Measurements from ENCODE around the gene PI4KA. TPM values are rescaled to one million over a fixed set of nuclear protein-coding genes. Genes with fewer than 3 reads are reported as not detected.
A peak's percentile ranks its signal among the peaks of the same experiment; 100 is the strongest.

Gene PI4KA
- total and polyA plus RNA-seq, 3 experiments from 2014 or later: 64.9 to 65.8 (median 65.5) TPM

- POLR2A ChIA-PET: no interaction called here
Observed at GRCh38 chr22:20787223-20787622, 71.4 kb downstream of the PI4KA start.

GRCh38 chr22:20786536-20786979 lies 72.1 kb downstream of the PI4KA start:
- H3K9me3 ChIP-seq (ENCODE audit: low read length): no peaks in the 10 kb centered on the region
- ChIA-PET POLR2A (no interaction called here), CTCF (interaction anchor here (0.7 kb wide), 1 partner anchor 369 kb away, joined by 3 read pairs; no protein-coding TSS in a partner anchor)
- no peaks in the 10 kb centered on the region for H3K27me3 Mint-ChIP-seq
- H3K4me1 ChIP-seq (ENCODE audit: insufficient read depth, low read length): no peaks in the 10 kb centered on the region
- no peaks in the 10 kb centered on the region for H3K9me3 Mint-ChIP-seq
- H3K4me3 Mint-ChIP-seq: no peak overlapping the region
- peaks cover 0 to 68% (median 11%) of the 10 kb centered on the region in 3 donors for H3K36me3 Mint-ChIP-seq
- H3K4me1 Mint-ChIP-seq: peaks cover 0 to 6% (median 0%) of the 10 kb centered on the region in 3 donors
- H3K27ac ChIP-seq (ENCODE audit: low read depth, low read length): no peak overlapping the region
- H3K27me3 ChIP-seq (ENCODE audit: insufficient read depth, low read length, poor library complexity, severe bottlenecking): no peaks in the 10 kb centered on the region
- H3K4me3 ChIP-seq (ENCODE audit: low read length): no peak overlapping the region
- H3K27ac Mint-ChIP-seq: peak overlapping the region in 1 of 8 donors; percentile 11
- H3K36me3 ChIP-seq (ENCODE audit: insufficient read depth, low read length): peaks cover 32% of the 10 kb centered on the region
- no peak for DNase-seq

More at GRCh38 chr22:20787223-20787622, 71.4 kb downstream of the PI4KA start:
- DNase-seq: no peak
- Histone ChIP-seq H3K4me3 (ENCODE audit: low read length) (no peak overlapping the region), H3K9me3 (ENCODE audit: low read length) (no peaks in the 10 kb centered on the region), H3K36me3 (ENCODE audit: insufficient read depth, low read length) (peaks cover 26% of the 10 kb centered on the region), H3K27me3 (ENCODE audit: insufficient read depth, low read length, poor library complexity, severe bottlenecking) (no peaks in the 10 kb centered on the region), H3K27ac (ENCODE audit: low read depth, low read length) (no peak overlapping the region), H3K4me1 (ENCODE audit: insufficient read depth, low read length) (no peaks in the 10 kb centered on the region)
- peaks cover 0 to 6% (median under 1%) of the 10 kb centered on the region in 3 donors for H3K4me1 Mint-ChIP-seq
- H3K4me3 Mint-ChIP-seq: no peak overlapping the region
- no peaks in the 10 kb centered on the region for H3K27me3 Mint-ChIP-seq
- H3K36me3 Mint-ChIP-seq: peaks cover 0 to 66% (median 13%) of the 10 kb centered on the region in 3 donors
- CTCF ChIA-PET: no interaction called here
- H3K9me3 Mint-ChIP-seq: no peaks in the 10 kb centered on the region
- peak overlapping the region in 1 of 8 donors; percentile 11 for H3K27ac Mint-ChIP-seq

- H3K4me1 Mint-ChIP-seq: peaks cover 0 to 6% (median 0%) of the 10 kb centered on the region in 3 donors
- H3K36me3 Mint-ChIP-seq: peaks cover 0 to 66% (median 11%) of the 10 kb centered on the region in 3 donors
- peaks cover 34% of the 10 kb centered on the region for H3K36me3 ChIP-seq (ENCODE audit: insufficient read depth, low read length)
- no peak overlapping the region for H3K4me3 ChIP-seq (ENCODE audit: low read length)
- H3K27me3 Mint-ChIP-seq: no peaks in the 10 kb centered on the region
- no peak overlapping the region for H3K27ac ChIP-seq (ENCODE audit: low read depth, low read length)
- ChIA-PET POLR2A (no interaction called here), CTCF (interaction anchor here (0.7 to 4.0 kb wide), 2 partner anchors 9 to 368 kb away, joined by 3 to 18 read pairs; no protein-coding TSS in a partner anchor)
- no peak overlapping the region for H3K4me3 Mint-ChIP-seq
- no peak for DNase-seq
- H3K27me3 ChIP-seq (ENCODE audit: insufficient read depth, low read length, poor library complexity, severe bottlenecking): no peaks in the 10 kb centered on the region
- H3K9me3 ChIP-seq (ENCODE audit: low read length): no peaks in the 10 kb centered on the region
- no peaks in the 10 kb centered on the region for H3K9me3 Mint-ChIP-seq
- no peaks in the 10 kb centered on the region for H3K4me1 ChIP-seq (ENCODE audit: insufficient read depth, low read length)
- peak overlapping the region in 1 of 8 donors; percentile 11 for H3K27ac Mint-ChIP-seq
Observed at GRCh38 chr22:20786048-20786447, 72.6 kb downstream of the PI4KA start.

DNA sequence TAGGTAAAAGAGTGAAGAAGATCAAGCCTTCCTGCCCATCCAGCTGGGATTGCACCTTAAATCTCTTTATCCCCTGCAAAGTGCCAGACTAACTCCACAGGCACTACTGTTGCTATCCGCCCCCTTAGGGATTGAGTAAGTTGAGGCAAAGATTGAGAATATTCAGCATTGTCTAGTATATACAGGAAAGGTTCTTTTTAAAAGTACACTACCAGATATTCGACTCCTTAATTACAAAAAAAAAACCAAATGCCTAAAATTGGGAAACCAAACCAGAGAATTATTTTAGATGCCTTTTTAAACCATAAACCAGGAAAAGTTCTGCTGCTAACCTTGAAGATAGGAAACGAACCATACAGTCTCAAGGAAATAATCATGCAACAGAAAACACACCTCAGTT lies 73.2 kb downstream of the PI4KA start:
- Histone ChIP-seq H3K9me3 (ENCODE audit: low read length) (no peaks in the 10 kb centered on the region), H3K4me3 (ENCODE audit: low read length) (no peak overlapping the region), H3K27me3 (ENCODE audit: insufficient read depth, low read length, poor library complexity, severe bottlenecking) (no peaks in the 10 kb centered on the region), H3K4me1 (ENCODE audit: insufficient read depth, low read length) (no peaks in the 10 kb centered on the region), H3K27ac (ENCODE audit: low read depth, low read length) (no peak overlapping the region), H3K36me3 (ENCODE audit: insufficient read depth, low read length) (peaks cover 34% of the 10 kb centered on the region)
- no peak overlapping the region for H3K4me3 Mint-ChIP-seq
- H3K9me3 Mint-ChIP-seq: no peaks in the 10 kb centered on the region
- H3K4me1 Mint-ChIP-seq: peaks cover 0 to 6% (median 0%) of the 10 kb centered on the region in 3 donors
- ChIA-PET POLR2A (no interaction called here), CTCF (interaction anchor here (1.5 to 4.0 kb wide), 3 partner anchors 10 to 44 kb away, joined by 3 to 18 read pairs (median 5); no protein-coding TSS in a partner anchor)
- H3K27me3 Mint-ChIP-seq: no peaks in the 10 kb centered on the region
- H3K27ac Mint-ChIP-seq: peak overlapping the region in 1 of 8 donors; percentile 88
- H3K36me3 Mint-ChIP-seq: peaks cover 0 to 64% (median 6%) of the 10 kb centered on the region in 3 donors
- DNase-seq: no peak

- DNase-seq: peak in 4 of 5 donors; percentile 7 to 60 (median 18)
- Histone ChIP-seq H3K36me3 (ENCODE audit: insufficient read depth, low read length) (peaks cover 34% of the 10 kb centered on the region), H3K27ac (ENCODE audit: low read depth, low read length) (no peak overlapping the region), H3K4me3 (ENCODE audit: low read length) (no peak overlapping the region), H3K9me3 (ENCODE audit: low read length) (no peaks in the 10 kb centered on the region), H3K27me3 (ENCODE audit: insufficient read depth, low read length, poor library complexity, severe bottlenecking) (no peaks in the 10 kb centered on the region), H3K4me1 (ENCODE audit: insufficient read depth, low read length) (no peaks in the 10 kb centered on the region)
- ChIA-PET POLR2A (no interaction called here), CTCF (interaction anchor here (1.2 to 4.0 kb wide), 6 partner anchors 11 to 366 kb away, joined by 3 to 18 read pairs (median 4); no protein-coding TSS in a partner anchor)
- H3K4me1 Mint-ChIP-seq: peaks cover 0 to 6% (median 0%) of the 10 kb centered on the region in 3 donors
- peak overlapping the region in 1 of 8 donors; percentile 52 for H3K27ac Mint-ChIP-seq
- no peak overlapping the region for H3K4me3 Mint-ChIP-seq
- no peaks in the 10 kb centered on the region for H3K9me3 Mint-ChIP-seq
- peaks cover 0 to 67% (median 14%) of the 10 kb centered on the region in 3 donors for H3K36me3 Mint-ChIP-seq
- H3K27me3 Mint-ChIP-seq: no peaks in the 10 kb centered on the region
Observed at GRCh38 chr22:20783844-20784723, 74.5 kb downstream of the PI4KA start.

- Histone ChIP-seq H3K27ac (ENCODE audit: low read depth, low read length) (no peak overlapping the region), H3K36me3 (ENCODE audit: insufficient read depth, low read length) (peaks cover 28% of the 10 kb centered on the region), H3K4me3 (ENCODE audit: low read length) (no peak overlapping the region), H3K27me3 (ENCODE audit: insufficient read depth, low read length, poor library complexity, severe bottlenecking) (no peaks in the 10 kb centered on the region), H3K4me1 (ENCODE audit: insufficient read depth, low read length) (no peaks in the 10 kb centered on the region), H3K9me3 (ENCODE audit: low read length) (no peaks in the 10 kb centered on the region)
- ChIA-PET CTCF (interaction anchor here (1.2 to 4.0 kb wide), 4 partner anchors 12 to 365 kb away, joined by 4 to 18 read pairs (median 6); no protein-coding TSS in a partner anchor), POLR2A (no interaction called here)
- DNase-seq: no peak
- peaks cover 0 to 6% (median 0%) of the 10 kb centered on the region in 3 donors for H3K4me1 Mint-ChIP-seq
- peak overlapping the region in 1 of 8 donors; percentile 10 for H3K27ac Mint-ChIP-seq
- H3K27me3 Mint-ChIP-seq: no peaks in the 10 kb centered on the region
- H3K36me3 Mint-ChIP-seq: peaks cover 0 to 68% (median 11%) of the 10 kb centered on the region in 3 donors
- no peaks in the 10 kb centered on the region for H3K9me3 Mint-ChIP-seq
- H3K4me3 Mint-ChIP-seq: no peak overlapping the region
Observed at GRCh38 chr22:20783300-20783673, 75.3 kb downstream of the PI4KA start.

DNA sequence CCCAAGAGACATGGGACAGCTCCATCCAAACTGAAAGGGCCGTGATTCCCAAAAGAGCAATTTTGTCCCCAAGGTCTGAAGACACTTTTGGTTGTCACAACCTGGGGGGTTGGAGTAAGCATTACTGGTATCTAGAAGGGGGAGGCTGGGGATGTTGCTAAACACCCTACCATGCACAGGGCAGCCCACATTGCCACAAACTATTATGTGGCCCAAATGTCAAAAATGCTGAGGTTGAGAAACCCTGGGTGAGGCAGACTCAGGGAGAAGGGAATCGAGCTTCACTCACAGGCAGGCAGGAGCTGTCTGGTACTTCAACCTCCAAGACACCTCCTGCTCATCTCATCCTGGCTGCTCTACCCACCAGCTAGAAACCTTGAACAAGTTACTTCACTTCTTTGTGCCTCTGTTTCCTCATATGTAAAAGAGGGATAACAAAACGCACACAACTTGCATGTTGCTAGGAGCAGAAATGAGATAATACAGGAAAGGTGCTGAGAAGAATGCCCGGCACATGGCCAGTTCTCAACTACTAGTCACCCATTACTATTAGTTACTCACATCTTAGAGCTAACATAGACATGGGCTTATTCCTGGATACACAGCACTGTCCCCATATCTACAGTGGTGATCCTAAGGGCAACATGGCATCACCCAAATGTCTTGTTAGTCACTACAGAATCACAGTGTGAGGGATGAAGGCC lies 75.9 kb downstream of the PI4KA start:
- POLR2A ChIA-PET: no interaction called here
- Histone ChIP-seq H3K27me3 (ENCODE audit: insufficient read depth, low read length, poor library complexity, severe bottlenecking) (no peaks in the 10 kb centered on the region), H3K4me1 (ENCODE audit: insufficient read depth, low read length) (no peaks in the 10 kb centered on the region), H3K27ac (ENCODE audit: low read depth, low read length) (no peak overlapping the region), H3K4me3 (ENCODE audit: low read length) (no peak overlapping the region), H3K36me3 (ENCODE audit: insufficient read depth, low read length) (peaks cover 22% of the 10 kb centered on the region), H3K9me3 (ENCODE audit: low read length) (no peaks in the 10 kb centered on the region)
- CTCF ChIA-PET: interaction anchor here (4.0 kb wide), 1 partner anchor 12 kb away, joined by 18 read pairs; no protein-coding TSS in a partner anchor
- peaks cover 0 to 66% (median 11%) of the 10 kb centered on the region in 3 donors for H3K36me3 Mint-ChIP-seq
- H3K9me3 Mint-ChIP-seq: no peaks in the 10 kb centered on the region
- peak overlapping the region in 1 of 8 donors; percentile 10 for H3K27ac Mint-ChIP-seq
- peaks cover 0 to 6% (median 0%) of the 10 kb centered on the region in 3 donors for H3K4me1 Mint-ChIP-seq
- no peaks in the 10 kb centered on the region for H3K27me3 Mint-ChIP-seq
- DNase-seq: no peak
- no peak overlapping the region for H3K4me3 Mint-ChIP-seq

Data from CD8-positive, alpha-beta memory T cell (primary cell).